A549 treated with dexamethasone at 1 μM for 4 hours (cell line): ENCODE measurements around the gene SNRK. TPM values are rescaled to one million over a fixed set of nuclear protein-coding genes. Genes with fewer than 3 reads are reported as not detected.

Experiments
- total RNA-seq: library from RNA; stranded (reverse); fragments of 200-300 nt; extraction: Qiagen RNA extraction; gene quantifications from 5 replicates; pipeline ENCODE4 v1.2.3, GENCODE V29; 2022

Gene SNRK, protein sequence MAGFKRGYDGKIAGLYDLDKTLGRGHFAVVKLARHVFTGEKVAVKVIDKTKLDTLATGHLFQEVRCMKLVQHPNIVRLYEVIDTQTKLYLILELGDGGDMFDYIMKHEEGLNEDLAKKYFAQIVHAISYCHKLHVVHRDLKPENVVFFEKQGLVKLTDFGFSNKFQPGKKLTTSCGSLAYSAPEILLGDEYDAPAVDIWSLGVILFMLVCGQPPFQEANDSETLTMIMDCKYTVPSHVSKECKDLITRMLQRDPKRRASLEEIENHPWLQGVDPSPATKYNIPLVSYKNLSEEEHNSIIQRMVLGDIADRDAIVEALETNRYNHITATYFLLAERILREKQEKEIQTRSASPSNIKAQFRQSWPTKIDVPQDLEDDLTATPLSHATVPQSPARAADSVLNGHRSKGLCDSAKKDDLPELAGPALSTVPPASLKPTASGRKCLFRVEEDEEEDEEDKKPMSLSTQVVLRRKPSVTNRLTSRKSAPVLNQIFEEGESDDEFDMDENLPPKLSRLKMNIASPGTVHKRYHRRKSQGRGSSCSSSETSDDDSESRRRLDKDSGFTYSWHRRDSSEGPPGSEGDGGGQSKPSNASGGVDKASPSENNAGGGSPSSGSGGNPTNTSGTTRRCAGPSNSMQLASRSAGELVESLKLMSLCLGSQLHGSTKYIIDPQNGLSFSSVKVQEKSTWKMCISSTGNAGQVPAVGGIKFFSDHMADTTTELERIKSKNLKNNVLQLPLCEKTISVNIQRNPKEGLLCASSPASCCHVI
- 4.2 to 5.6 TPM (median 5.0 TPM) in 5 replicates for total RNA-seq

GRCh38 chr3:43286115-43286840, at the start of gene SNRK:
SNRK (plus strand) TSS chr3:43286540; CDS start chr3:43303204, 16,664 bp downstream.

Other genes with a start within 250 kb of the SNRK start
- gene POMGNT2, start 180.5 kb upstream of the SNRK start, total RNA-seq: 6.0 to 8.8 TPM (median 7.3 TPM) in 5 replicates